ENCODE results near the gene NFATC3.

NFATC3 gene

DNA sequence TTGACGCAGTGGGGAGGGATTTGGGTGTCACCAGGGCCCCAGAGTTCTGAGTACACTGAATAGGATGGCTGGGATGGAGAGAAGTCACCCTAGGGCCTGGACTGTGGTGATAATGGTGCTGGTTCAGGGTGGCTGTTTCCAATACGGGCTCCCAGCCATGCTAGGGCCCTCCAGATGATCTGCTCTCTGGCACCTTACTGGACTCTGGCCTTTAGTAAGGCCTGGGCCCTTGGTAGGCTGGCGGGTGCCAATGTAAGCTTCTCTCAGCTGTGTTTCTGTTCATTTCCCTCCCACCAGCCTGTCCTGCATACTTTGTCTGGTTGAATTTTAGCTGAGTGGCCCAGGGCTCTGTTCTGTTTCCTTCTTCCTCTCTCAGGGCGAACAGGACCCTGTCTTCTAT, 162.8 kb downstream of the NFATC3 start:
- no peak for DNase-seq (ENCODE audit: low spot score)

DNA sequence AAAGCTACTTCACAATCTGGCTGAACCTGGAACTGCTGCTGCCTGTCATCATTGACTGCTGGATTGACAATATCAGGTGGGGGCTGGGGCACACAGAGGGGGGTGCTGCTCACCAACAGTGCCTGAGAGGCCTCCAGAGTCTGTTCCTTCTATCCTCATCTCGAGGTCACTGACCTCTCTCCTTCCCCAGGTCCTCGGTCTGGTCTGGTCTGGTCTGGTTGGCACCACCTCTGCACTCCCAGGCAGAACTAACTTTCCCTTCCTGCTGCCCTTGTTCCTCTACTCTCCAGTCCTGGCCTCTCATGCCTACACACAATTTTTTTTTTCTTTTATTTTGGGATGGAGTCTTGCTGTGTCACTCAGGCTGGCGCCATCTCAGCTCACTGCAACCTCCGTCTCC, 164.2 kb downstream of the NFATC3 start:
- DNase-seq (ENCODE audit: low spot score), result no peak

DNA sequence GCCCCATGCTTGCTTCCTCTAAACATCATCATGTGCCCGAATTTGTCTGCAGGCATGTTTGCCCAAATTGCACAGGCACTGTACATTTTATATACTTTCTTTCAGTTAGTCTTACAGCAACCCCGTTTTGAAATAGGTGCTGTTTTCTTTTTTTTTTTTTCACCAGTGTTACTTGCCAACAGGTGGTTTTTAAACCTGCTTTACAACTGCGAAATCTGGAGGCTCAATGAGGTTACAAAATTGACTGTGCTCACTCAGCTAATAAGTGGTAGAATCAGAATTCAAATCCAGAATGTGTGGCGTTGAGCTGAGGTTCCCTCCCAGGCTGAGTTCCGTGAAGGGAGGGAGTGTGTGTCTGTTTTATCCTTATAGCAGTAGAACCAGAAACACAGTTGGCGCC, 165.8 kb downstream of the NFATC3 start:
- no peak for DNase-seq (ENCODE audit: low spot score)

DNA sequence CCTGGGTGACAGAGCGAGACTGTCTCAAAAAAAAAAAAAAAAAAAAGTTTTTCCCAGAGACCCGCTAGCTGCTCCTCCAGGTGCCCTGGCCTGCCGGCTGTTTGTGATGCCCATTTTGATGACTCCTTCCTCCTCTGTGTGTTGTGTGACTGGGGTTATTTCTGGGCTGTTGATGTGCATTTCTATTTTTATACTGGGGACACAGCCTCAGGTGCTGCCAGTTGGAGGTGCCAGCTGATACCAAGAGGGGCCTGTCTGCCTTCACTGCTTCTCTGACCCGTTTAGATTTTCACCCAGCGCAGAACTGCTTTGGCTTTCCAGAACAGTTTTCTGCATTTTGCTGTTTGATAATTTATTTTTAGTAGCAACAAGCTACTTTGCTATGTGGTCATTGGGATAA, 166.7 kb downstream of the NFATC3 start:
- DNase-seq (ENCODE audit: low spot score), result no peak

DNA sequence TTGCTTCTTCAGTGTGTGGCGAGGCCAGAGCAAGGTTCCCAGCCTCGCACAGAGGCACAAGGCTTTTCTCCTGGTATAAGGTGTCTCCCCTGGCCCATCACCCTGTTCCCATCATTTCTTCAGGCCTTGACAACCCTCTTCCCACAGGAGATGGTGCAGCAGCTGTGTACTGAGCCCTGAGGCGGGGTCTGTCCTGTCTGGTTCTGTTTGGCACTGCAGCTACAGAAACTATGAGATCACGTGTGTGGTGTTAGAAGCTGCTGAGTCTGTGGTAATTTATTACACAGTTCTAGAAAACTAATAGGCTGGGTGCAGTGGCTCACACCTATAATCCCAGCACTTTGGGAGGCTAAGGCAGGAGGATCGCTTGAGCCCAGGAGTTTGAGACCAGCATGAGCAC, 167.2 kb downstream of the NFATC3 start:
- no peak for DNase-seq (ENCODE audit: low spot score)

DNA sequence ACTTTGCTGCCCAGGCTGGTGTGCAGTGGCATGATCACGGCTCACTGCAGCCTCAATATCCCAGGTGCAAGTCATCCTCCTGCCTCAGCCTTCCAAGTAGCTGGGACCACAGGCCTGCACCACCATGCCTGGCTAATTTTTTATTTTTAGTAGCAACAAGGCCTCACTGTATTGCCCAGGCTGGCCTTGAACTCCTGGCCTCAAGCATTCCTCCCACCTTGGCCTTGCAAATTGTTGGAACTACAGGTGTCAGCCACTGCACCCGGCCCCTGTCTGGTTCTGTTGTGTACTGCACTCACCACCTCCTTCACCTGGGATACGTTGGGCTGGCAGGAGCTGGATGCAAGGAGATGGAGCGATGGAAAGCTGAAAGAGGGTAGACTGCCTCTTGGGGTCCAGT, 168.6 kb downstream of the NFATC3 start:
- DNase-seq (ENCODE audit: low spot score), result no peak

DNA sequence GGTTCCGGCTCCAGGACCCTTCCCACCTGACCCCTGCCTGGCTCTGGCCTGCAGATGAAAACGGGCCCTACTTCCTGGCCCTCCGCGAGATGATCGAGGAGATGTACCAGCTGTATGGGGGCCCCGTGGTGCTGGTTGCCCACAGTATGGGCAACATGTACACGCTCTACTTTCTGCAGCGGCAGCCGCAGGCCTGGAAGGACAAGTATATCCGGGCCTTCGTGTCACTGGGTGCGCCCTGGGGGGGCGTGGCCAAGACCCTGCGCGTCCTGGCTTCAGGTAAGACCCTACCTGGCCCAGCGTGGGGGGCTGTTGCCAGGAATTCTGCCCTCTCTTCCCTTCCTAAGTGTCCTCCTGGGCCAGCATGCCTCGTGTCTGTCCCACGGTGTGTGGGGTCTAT, 170.5 kb downstream of the NFATC3 start:
- no peak for DNase-seq (ENCODE audit: low spot score)

DNA sequence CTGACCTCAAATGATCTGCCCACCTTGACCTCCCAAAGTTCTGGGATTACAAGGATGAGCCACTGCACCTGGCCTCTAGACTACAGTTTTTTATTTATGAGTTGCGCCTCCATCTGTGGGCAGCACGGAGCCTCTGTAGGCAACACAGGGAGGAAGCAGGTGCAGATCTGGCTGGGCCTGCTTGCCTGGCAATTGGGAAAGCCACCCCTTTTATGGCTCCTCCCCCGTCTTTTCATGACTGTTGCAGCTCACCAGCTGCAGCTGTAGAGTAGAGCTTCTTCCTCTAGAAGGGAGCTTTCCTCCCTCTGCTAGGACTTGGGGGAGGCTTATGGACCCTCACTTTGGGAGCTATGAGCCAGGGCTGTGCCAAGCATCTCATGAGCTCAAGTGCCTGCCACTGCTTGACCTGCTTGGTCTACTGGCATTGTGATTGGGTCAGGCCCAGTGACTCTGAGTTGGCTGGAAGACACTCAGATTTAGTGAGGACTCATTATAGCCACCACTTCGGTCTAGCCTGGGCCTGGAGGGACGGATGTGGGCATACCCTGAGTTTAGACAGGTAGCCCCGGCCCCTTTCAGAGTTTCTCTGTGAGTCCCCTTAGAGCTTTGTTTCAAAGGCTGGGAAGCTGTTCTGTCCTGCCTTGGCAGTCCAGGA, 172.2 kb downstream of the NFATC3 start:
- DNase-seq (ENCODE audit: low spot score), result no peak

DNA sequence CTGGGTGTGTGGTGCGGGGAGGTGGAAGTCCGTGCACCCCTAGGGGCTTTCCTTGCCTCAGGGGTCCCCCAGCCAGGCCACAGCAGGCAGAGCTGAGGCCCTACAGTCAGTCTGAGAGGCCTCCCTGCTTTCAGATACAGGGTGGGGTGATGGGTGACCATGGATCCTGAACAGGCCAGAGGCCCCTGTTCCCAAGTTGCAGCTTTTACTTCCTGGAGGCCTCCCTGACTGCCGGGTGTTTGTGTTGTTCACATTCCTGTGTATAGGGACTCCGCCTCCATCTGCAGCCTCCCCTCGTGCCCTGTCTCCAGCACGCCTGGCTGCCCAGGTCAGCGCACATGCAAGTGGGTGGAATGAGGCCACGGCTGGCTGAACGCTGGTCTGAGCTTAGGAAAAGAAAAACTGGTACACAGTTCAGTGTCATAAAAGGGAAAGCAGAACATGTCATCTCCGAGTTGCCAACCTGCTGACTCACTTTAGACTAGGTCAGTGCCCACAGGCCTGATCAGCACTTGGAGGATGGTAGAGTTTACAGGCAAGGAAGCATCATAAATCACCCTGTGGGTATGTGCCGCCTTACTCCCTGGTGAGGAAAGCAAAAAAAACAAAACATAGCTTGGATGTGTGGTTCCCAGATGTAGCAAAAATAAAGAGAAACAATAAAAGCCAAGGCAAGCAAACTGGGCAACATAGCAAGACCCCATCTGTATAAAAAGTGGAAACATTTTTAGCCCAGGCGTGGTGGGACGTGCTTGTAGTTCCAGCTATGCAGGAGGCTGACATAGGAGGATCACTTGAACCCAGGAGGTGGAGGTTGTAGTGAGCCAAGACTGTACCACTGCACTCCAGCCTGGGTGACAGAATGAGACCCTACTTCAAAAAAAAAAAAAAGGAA, 173.0 kb downstream of the NFATC3 start:
- DNase-seq (ENCODE audit: low spot score), result no peak

DNA sequence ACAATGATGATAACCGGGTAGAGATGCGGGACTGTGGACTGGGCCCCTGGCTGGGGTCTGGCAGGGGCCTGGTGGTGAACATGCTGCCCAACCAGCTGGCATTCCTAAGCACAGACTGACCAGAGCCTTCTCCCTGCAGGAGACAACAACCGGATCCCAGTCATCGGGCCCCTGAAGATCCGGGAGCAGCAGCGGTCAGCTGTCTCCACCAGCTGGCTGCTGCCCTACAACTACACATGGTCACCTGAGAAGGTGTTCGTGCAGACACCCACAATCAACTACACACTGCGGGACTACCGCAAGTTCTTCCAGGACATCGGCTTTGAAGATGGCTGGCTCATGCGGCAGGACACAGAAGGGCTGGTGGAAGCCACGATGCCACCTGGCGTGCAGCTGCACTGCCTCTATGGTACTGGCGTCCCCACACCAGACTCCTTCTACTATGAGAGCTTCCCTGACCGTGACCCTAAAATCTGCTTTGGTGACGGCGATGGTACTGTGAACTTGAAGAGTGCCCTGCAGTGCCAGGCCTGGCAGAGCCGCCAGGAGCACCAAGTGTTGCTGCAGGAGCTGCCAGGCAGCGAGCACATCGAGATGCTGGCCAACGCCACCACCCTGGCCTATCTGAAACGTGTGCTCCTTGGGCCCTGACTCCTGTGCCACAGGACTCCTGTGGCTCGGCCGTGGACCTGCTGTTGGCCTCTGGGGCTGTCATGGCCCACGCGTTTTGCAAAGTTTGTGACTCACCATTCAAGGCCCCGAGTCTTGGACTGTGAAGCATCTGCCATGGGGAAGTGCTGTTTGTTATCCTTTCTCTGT, 174.0 kb downstream of the NFATC3 start:
- DNase-seq (ENCODE audit: low spot score), result no peak

DNA sequence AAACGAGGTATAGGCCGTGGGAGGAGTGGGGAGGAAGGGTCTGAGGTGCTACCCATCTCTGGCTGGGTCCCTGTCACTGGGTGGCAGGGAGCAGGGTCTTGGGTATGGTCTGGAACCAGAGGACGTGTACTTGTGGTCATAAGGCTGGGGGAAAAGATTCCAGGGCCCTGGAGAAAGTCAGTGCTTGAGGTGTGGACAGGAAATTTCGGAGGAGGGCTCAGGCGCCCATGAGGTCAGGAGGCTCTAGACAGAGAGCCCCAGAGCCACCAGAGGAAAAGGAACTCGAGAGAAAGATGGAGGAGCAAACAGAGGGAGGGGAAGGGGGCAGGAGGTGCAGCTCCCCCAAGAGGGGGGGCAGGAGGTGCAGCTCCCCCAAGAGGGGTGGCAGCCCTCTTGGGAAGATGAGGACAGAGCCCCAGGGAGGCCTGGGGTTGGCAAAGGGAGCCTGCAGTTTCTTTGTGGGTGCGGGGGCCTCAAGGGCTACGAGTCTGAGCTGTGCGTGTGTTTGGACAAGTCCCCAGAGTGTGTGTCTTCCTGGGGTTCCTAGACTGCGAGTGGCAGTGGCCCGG, 178.5 kb downstream of the NFATC3 start:
- no peak for DNase-seq (ENCODE audit: low spot score)

DNA sequence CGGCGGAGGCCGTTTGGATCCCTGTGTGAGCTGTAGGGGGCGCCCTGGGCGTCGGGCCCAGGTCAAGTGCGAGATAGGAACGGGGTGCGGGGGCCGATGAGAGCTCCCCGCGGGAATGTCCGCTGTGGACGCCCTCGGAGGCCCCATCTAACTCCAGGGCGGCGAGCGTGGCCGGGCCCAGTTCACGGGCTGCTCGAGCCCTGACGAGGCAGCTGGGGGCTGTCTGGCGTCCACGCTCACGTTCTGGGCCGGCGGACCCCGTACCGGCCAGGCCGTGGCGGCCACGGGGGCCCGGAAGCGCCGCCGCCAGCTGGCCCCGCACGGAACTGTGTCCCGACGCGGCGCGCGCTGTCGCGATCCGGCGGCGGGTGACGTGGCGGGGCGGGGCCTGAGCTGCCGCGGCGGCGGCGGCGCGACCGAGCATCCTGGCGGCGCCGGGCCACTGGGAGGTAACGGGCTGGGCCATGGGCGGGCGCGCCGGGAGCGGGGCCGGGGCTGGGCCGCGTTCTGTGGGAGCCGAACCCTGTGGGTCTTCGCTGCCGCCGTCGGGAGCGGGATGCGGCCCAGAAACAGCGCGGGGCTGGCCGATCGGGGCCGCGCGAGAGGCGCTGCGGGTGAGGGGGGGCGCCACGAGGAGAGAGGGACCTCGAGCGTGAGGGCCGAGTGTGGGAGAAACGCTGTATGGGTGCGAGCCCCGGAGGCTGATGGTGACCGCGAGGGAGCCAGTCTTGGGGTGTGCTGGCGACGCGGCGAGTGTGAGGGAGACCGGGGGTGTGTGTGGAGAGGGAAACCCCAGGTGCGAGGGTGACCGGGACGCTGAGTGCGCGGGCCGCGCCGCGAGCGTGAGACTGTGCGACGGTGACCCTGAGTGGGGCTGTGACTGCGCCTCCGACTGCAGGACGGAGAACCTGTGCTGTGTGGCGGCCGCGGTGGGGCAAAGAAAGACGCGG, 179.2 kb downstream of the NFATC3 start, which contains the start of gene SLC7A6:
TSS of gene SLC7A6 (plus strand) at position 399 of the 950 bp plus-strand sequence. CDS start 10,201 bp downstream, outside the sequence.
- DNase-seq (ENCODE audit: low spot score), result peak; percentile 60

DNA sequence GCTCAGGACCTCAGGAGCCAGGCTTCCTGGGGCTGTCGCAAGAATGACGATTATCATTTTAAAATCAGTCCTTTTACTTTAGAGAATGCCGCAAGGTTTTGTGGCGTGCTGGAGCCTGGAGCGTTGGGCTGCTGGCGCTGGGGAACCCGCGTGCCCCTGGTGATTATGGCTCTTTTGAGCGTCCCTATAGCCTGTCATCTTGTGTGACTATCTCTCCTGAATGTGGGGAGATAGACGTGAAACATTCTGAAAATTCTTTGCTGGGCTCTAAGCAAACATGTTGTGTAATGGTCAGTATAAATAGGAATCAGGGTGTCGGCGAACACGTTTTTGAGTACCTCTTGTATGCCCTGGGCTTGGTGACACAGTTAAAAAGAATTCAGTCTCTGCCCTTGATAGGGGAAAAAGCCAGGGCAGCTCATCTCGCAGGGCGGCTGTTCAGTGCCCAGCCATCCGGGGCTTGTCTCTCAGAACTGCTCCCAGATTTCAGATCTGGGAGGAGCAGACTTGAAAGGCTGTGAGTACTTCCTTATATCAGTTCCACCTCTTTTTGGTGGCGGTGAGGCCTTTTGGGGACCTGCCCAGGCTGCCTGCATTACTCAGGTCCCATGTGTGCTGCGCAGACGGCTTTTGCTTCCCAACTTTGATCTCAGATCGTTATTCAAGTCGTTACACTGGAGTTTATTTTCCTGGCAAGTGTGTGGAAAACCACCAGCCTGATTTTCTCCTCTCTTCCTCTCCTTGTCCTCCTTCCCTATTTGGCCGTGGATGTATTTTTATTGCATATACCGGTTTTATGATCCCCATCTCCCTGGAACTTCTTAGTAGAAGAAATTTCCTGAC, 180.1 kb downstream of the NFATC3 start:
- no peak for DNase-seq (ENCODE audit: low spot score)

DNA sequence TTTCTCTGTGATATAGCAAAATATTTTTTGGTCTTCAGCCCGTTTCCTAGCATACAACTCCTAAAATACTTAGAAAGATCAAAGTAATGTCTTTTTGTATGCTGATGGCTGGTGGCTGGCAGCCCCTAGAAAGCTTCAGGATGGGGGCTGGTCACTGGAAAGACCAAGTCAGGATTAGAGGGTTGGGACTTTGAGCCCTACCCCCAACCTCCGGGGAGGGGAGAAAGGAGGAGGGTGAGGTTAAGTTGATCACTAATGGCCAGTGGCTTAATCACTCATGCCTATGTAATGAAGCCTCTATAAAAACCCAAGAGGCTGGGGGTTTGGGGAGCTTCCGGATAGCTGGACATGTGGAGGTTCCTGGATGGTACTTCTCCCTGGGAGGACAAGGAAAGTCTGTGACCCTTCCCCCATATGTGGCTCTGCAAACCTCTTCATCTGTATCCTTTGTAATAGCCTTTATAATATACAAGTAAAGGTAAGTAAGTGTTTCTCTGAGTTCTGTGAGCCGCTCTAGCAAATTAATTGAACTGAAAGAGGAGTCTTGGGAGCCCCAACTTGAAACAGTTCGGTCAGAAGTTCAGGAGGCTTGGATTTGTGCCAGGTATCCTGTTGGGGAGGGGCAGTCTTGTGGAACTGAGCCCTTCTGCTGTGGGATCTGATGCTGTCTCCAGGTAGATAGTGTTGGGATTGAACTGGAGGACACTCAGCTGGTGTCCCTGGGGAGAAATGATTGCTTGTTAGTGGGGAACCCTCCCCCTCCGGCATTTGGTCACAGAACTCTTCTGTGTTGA, 182.6 kb downstream of the NFATC3 start:
- no peak for DNase-seq (ENCODE audit: low spot score)

DNA sequence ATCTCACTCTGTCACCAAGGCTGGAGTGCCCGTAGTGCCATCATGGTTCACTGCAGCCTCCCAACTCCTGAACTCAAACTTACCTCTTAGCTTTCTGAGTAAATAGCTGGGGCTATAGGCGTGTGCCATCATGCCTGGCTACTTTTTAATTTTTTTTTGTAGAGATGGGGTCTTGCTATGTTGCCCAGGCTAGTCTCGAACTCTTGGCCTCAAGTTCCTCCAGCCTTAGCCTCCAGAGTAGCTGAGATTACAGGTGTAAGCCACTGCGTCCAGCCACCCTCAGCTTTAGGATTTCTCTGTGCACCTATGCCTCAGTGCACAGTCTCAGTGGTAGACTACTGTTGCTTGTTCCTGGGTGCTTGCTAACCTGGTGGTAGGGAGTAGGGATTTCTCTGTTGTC, 184.6 kb downstream of the NFATC3 start:
- DNase-seq (ENCODE audit: low spot score), result no peak

DNA sequence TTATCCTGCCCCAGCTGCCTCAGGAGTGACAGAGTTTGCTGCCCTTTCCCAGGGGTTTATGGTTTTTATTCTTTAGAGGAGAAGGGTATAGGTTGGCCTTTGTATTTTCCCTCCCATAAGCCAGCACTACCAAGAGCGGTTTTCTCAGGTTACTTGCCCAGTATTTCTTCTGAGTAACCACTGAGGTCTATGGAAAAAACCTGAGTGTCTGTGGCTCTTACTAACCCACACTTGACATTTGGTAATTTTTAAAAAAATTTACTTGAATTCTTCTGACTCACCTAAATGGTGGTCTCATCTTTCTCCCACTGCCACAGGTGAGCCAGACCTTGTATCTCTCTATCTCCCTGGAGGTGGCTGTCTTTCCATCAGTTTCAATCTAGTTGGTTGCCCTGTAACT, 185.2 kb downstream of the NFATC3 start:
- no peak for DNase-seq (ENCODE audit: low spot score)

DNA sequence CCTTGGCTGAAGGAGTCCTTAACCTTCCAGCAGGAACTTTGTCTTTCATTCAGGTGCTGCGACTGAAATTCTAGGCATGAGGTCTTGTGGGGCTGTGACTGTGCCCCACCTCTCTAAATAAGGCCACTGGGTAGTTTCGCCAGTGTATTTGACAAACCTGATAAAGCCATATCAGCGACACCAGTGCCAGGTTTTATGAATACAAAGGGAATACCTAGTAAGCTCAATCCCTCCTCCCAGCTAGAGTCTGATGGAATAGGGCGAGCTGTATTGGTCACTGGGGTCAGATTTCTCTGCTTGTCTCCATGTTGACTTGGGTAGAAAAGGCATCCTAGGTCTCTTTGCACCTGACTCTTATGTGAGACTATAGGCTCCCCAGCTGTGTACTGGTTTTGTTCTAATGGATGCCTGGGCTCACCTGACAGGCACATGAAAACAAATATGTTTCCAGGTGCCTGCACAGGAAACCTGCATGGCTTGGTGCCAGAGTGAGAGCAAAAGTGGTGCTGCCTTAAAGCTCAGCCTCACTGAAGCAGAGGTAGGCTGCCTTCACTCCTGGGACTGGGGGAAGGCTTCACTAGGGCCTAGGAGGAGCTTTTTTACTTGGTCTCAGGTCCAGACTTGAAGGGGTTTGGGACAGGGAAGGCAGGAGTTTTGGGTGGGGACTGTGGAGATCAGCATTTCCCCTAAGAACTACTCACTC, 187.5 kb downstream of the NFATC3 start:
- DNase-seq (ENCODE audit: low spot score), result no peak

DNA sequence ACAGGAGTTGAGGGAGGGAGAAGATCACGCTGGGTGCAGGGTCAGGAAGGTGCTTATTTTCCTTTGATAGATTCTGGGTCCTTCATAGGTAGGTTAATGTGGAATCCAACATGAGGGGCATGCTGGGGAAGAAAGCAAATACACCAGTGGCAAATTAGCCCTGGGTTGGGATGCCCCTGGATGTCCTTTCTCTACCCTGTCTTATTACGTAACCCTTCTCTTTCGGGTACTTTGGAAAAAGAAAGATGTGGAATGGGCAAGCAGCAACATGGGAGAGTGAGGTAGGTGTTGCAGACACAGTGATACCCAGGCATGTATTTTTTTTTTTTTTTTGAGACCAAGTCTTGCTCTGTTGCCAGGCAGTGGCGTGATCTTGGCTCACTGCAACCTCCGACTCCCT, 188.3 kb downstream of the NFATC3 start:
- no peak for DNase-seq (ENCODE audit: low spot score)

DNA sequence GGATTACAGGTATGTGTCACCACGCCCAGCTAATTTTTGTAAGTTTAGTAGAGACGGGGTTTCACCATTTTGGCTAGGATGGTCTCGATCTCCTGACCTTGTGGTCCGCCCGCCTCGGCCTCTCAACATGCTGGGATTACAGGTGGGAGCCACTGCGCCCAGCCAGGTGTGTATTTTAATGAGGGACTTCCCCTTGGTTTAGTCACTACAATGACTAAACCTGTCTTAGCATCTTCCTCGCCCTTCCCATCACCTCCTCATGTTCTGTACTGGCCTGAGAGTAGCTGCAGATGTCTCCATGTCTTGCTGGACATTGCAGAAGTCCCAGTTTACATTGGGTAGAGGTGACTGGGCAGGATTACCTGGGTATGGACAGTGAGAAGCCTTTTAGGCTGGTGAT, 188.7 kb downstream of the NFATC3 start:
- no peak for DNase-seq (ENCODE audit: low spot score)
